SJCRH30 (cell line): ENCODE measurements around the gene NOL4L. TPM values are rescaled to one million over a fixed set of nuclear protein-coding genes. Genes with fewer than 3 reads are reported as not detected.
A peak's percentile ranks its signal among the peaks of the same experiment; 100 is the strongest.
"Not testable (repeated sequence)": the region's sequence is repeated elsewhere in the genome, so short reads cannot be mapped to it uniquely, and the experiment has no call there.

Source experiments
- DNase-seq, 2 experiments: peaks; one replicate each; pipeline ENCODE4 v3.0.0-alpha.2; 2015 to 2020
- H3K27ac ChIP-seq: fragments of 250-450 bp; sonication (Bioruptor Pico); 2 replicates; pipeline ENCODE4 v1.5.1; 2020; ENCODE audit warnings: mild to moderate bottlenecking, moderate library complexity
- H3K27me3 ChIP-seq: fragments of 250-450 bp; sonication (Bioruptor Pico); 2 replicates; pipeline ENCODE4 v1.5.1; 2020; ENCODE audit warnings: mild to moderate bottlenecking, moderate library complexity
- H3K36me3 ChIP-seq: fragments of 250-450 bp; sonication (Bioruptor Pico); 2 replicates; pipeline ENCODE4 v1.5.1; 2020; ENCODE audit warnings: mild to moderate bottlenecking, moderate library complexity
- H3K4me1 ChIP-seq: fragments of 250-450 bp; sonication (Bioruptor Pico); 2 replicates; pipeline ENCODE4 v1.5.1; 2020; ENCODE audit warnings: mild to moderate bottlenecking, moderate library complexity
- H3K4me3 ChIP-seq: fragments of 250-450 bp; sonication (Bioruptor Pico); 2 replicates; pipeline ENCODE4 v1.5.1; 2020; ENCODE audit warnings: mild to moderate bottlenecking, moderate library complexity
- H3K9me3 ChIP-seq: fragments of 250-450 bp; sonication (Bioruptor Pico); replicated peaks from 2 replicates; pipeline ENCODE4 v1.5.1; 2020; ENCODE audit warnings: mild to moderate bottlenecking, moderate library complexity
- total RNA-seq: library from RNA; depleted of rRNA; stranded (reverse); fragments of >200 nt; shearing (Covaris generic); gene quantifications from 2 replicates; pipeline ENCODE4 v1.2.3, GENCODE V29; 2014

NOL4L gene
- total RNA-seq, 1 experiment from 2014 or later, result 2.4 TPM

- H3K27me3 ChIP-seq, result peaks cover 78% of the 10 kb centered on the region
- H3K36me3 ChIP-seq, result no peaks in the 10 kb centered on the region
- H3K9me3 ChIP-seq, result no peaks in the 10 kb centered on the region
- H3K4me3 ChIP-seq, result no peak overlapping the region
- no peak overlapping the region for H3K27ac ChIP-seq
- H3K4me1 ChIP-seq, result no peaks in the 10 kb centered on the region; the same call in 1 of the 2 replicates
- DNase-seq, result no peak
These were observed 6.2 kb downstream of the NOL4L start for GRCh38 chr20:32578840-32579390.

- H3K36me3 ChIP-seq, H3K9me3 ChIP-seq, DNase-seq, H3K27ac ChIP-seq, H3K4me1 ChIP-seq, H3K4me3 ChIP-seq: not testable (repeated sequence)
- peaks cover 86% of the 10 kb centered on the region for H3K27me3 ChIP-seq
These were observed 7.1 kb downstream of the NOL4L start for GRCh38 chr20:32578062-32578461.

GRCh38 chr20:32577657-32578056, 7.5 kb downstream of the NOL4L start:
- Histone ChIP-seq H3K4me3 (no peak overlapping the region), H3K27me3 (peaks cover 84% of the 10 kb centered on the region), H3K36me3 (no peaks in the 10 kb centered on the region), H3K27ac (no peak overlapping the region), H3K4me1 (no peaks in the 10 kb centered on the region; the same call in 1 of the 2 replicates), H3K9me3 (no peaks in the 10 kb centered on the region)
- DNase-seq, result no peak

GRCh38 chr20:32577023-32577422, 8.1 kb downstream of the NOL4L start:
- no peaks in the 10 kb centered on the region; the same call in 1 of the 2 replicates for H3K4me1 ChIP-seq
- peaks cover 79% of the 10 kb centered on the region for H3K27me3 ChIP-seq
- H3K4me3 ChIP-seq, result no peak overlapping the region
- H3K36me3 ChIP-seq, result no peaks in the 10 kb centered on the region
- H3K27ac ChIP-seq, result no peak overlapping the region
- DNase-seq, result no peak
- H3K9me3 ChIP-seq, result no peaks in the 10 kb centered on the region

- no peaks in the 10 kb centered on the region for H3K9me3 ChIP-seq
- no peaks in the 10 kb centered on the region; the same call in 1 of the 2 replicates for H3K4me1 ChIP-seq
- no peak overlapping the region for H3K27ac ChIP-seq
- no peaks in the 10 kb centered on the region for H3K36me3 ChIP-seq
- DNase-seq, result no peak
- H3K4me3 ChIP-seq, result no peak overlapping the region
- H3K27me3 ChIP-seq, result peaks cover 79% of the 10 kb centered on the region
These were observed 8.6 kb downstream of the NOL4L start for GRCh38 chr20:32576560-32576959.

GRCh38 chr20:32575805-32576204, 9.3 kb downstream of the NOL4L start:
- DNase-seq, result no peak
- Histone ChIP-seq H3K4me3 (no peak overlapping the region), H3K9me3 (no peaks in the 10 kb centered on the region), H3K4me1 (no peaks in the 10 kb centered on the region), H3K27me3 (peaks cover 82% of the 10 kb centered on the region), H3K36me3 (no peaks in the 10 kb centered on the region), H3K27ac (no peak overlapping the region)

GRCh38 chr20:32575227-32575581, 9.9 kb downstream of the NOL4L start:
- no peak for DNase-seq
- no peaks in the 10 kb centered on the region for H3K9me3 ChIP-seq
- H3K36me3 ChIP-seq, result no peaks in the 10 kb centered on the region
- no peak overlapping the region for H3K27ac ChIP-seq
- no peaks in the 10 kb centered on the region for H3K4me1 ChIP-seq
- H3K27me3 ChIP-seq, result peaks cover 79% of the 10 kb centered on the region
- H3K4me3 ChIP-seq, result no peak overlapping the region

- peak; percentile 42 to 46 for DNase-seq
- no peaks in the 10 kb centered on the region for H3K36me3 ChIP-seq
These were observed 10.6 kb downstream of the NOL4L start for GRCh38 chr20:32574296-32575226.

GRCh38 chr20:32573167-32573851, 11.8 kb downstream of the NOL4L start:
- H3K27ac ChIP-seq, result no peak overlapping the region
- H3K4me3 ChIP-seq, result no peak overlapping the region
- H3K27me3 ChIP-seq, result peaks cover 70% of the 10 kb centered on the region
- H3K36me3 ChIP-seq, result no peaks in the 10 kb centered on the region
- H3K9me3 ChIP-seq, result no peaks in the 10 kb centered on the region
- no peak for DNase-seq
- no peaks in the 10 kb centered on the region for H3K4me1 ChIP-seq

More at GRCh38 chr20:32574296-32575226, 10.6 kb downstream of the NOL4L start:
- H3K4me1 ChIP-seq, result no peaks in the 10 kb centered on the region
- no peak overlapping the region for H3K4me3 ChIP-seq
- H3K27ac ChIP-seq, result no peak overlapping the region
- peaks cover 79% of the 10 kb centered on the region for H3K27me3 ChIP-seq
- no peaks in the 10 kb centered on the region for H3K9me3 ChIP-seq

- no peaks in the 10 kb centered on the region for H3K9me3 ChIP-seq
- no peak for DNase-seq
- H3K36me3 ChIP-seq, result no peaks in the 10 kb centered on the region
- H3K27me3 ChIP-seq, result peaks cover 70% of the 10 kb centered on the region
- H3K4me3 ChIP-seq, result no peak overlapping the region
- H3K27ac ChIP-seq, result no peak overlapping the region
- H3K4me1 ChIP-seq, result no peaks in the 10 kb centered on the region
These were observed 12.7 kb downstream of the NOL4L start for GRCh38 chr20:32572271-32572968.

GRCh38 chr20:32571566-32571965, 13.6 kb downstream of the NOL4L start:
- no peak for DNase-seq
- Histone ChIP-seq H3K36me3 (no peaks in the 10 kb centered on the region), H3K27me3 (peaks cover 61% of the 10 kb centered on the region), H3K4me3 (no peak overlapping the region), H3K4me1 (no peaks in the 10 kb centered on the region), H3K27ac (no peak overlapping the region), H3K9me3 (no peaks in the 10 kb centered on the region)

- no peak for DNase-seq
- Histone ChIP-seq H3K27ac (no peak overlapping the region), H3K27me3 (peaks cover 52% of the 10 kb centered on the region), H3K4me3 (no peak overlapping the region), H3K9me3 (no peaks in the 10 kb centered on the region), H3K4me1 (no peaks in the 10 kb centered on the region), H3K36me3 (no peaks in the 10 kb centered on the region)
These were observed 14.5 kb downstream of the NOL4L start for GRCh38 chr20:32570401-32571190.

GRCh38 chr20:32569380-32570305, 15.5 kb downstream of the NOL4L start:
- Histone ChIP-seq H3K27ac (no peak overlapping the region), H3K27me3 (peaks cover 42% of the 10 kb centered on the region), H3K9me3 (no peaks in the 10 kb centered on the region), H3K4me3 (no peak overlapping the region), H3K4me1 (no peaks in the 10 kb centered on the region), H3K36me3 (no peaks in the 10 kb centered on the region)
- DNase-seq, result no peak
